NCI-H2196 treated with DMSO at 0.1 percent for 48 hours (cell line): ENCODE data around the gene KRTAP19-7.

Experiments
- DNase-seq: peaks from one replicate; lab custom pipeline; 2025; ENCODE audit not compliant: unreplicated experiment; lab: John Stamatoyannopoulos, UW

The KRTAP19-7 gene

GRCh38 chr21:30561264-30561895 lies at the start of gene KRTAP19-7:
Gene KRTAP19-7 (minus strand): TSS chr21:30561314. CDS start chr21:30561289, 25 bp downstream.
- no peak for DNase-seq

- no peak for DNase-seq
Observed at GRCh38 chr21:30605968-30606367, 44.9 kb upstream of the KRTAP19-7 start.

- DNase-seq = no peak
Observed at GRCh38 chr21:30600787-30601186, 39.7 kb upstream of the KRTAP19-7 start, which contains the start of gene KRTAP22-1. Gene KRTAP22-1 (plus strand): TSS chr21:30601087.

GRCh38 chr21:30598802-30599201 lies 37.7 kb upstream of the KRTAP19-7 start, which contains the start of gene KRTAP6-2:
Gene KRTAP6-2 (minus strand): TSS chr21:30598902. CDS start chr21:30598874, 28 bp downstream.
- DNase-seq = no peak

GRCh38 chr21:30592140-30592539 lies 31.0 kb upstream of the KRTAP19-7 start, which contains the start of gene KRTAP6-3:
Gene KRTAP6-3 (plus strand): TSS chr21:30592440. CDS start chr21:30592446, 6 bp downstream.
- no peak for DNase-seq

- DNase-seq = no peak
Observed at GRCh38 chr21:30590297-30590696, 29.2 kb upstream of the KRTAP19-7 start, which contains the start of gene KRTAP22-2. Gene KRTAP22-2 (minus strand): TSS chr21:30590397.

- DNase-seq = no peak
Observed at GRCh38 chr21:30582870-30583269, 21.8 kb upstream of the KRTAP19-7 start.

GRCh38 chr21:30580132-30580531 lies 19.0 kb upstream of the KRTAP19-7 start:
- DNase-seq = no peak

- DNase-seq = no peak
Observed at GRCh38 chr21:30579346-30579745, 18.2 kb upstream of the KRTAP19-7 start.

- DNase-seq = no peak
Observed at GRCh38 chr21:30577766-30578165, 16.7 kb upstream of the KRTAP19-7 start.

GRCh38 chr21:30567617-30568016 lies 6.5 kb upstream of the KRTAP19-7 start:
- DNase-seq = no peak

- no peak for DNase-seq
Observed at GRCh38 chr21:30563630-30564029, 2.5 kb upstream of the KRTAP19-7 start.

- DNase-seq = no peak
Observed at GRCh38 chr21:30563072-30563471, 2.0 kb upstream of the KRTAP19-7 start.

GRCh38 chr21:30561957-30562356 lies 843 bp upstream of the KRTAP19-7 start:
- no peak for DNase-seq

- DNase-seq = no peak
Observed at GRCh38 chr21:30555095-30555494, 6.0 kb downstream of the KRTAP19-7 start.

GRCh38 chr21:30552782-30553181 lies 8.3 kb downstream of the KRTAP19-7 start:
- DNase-seq = no peak

GRCh38 chr21:30541764-30542163 lies 19.4 kb downstream of the KRTAP19-7 start, which contains the start of gene KRTAP19-6:
Gene KRTAP19-6 (minus strand): TSS chr21:30541864. CDS start chr21:30541833, 31 bp downstream.
- no peak for DNase-seq

GRCh38 chr21:30518876-30519275 lies 42.2 kb downstream of the KRTAP19-7 start:
- no peak for DNase-seq

- no peak for DNase-seq
Observed at GRCh38 chr21:30515681-30516080, 45.4 kb downstream of the KRTAP19-7 start.
